ENCODE data around the gene CDH24. TPM values are rescaled to one million over a fixed set of nuclear protein-coding genes. Genes with fewer than 3 reads are reported as not detected.

CDH24 gene
- total and polyA plus RNA-seq, 9 of the 15 experiments (the other 6 are each of a cell fraction or from before 2014, with no cell fraction given): 0.04 to 16.2 (median 4.9) TPM

DNA sequence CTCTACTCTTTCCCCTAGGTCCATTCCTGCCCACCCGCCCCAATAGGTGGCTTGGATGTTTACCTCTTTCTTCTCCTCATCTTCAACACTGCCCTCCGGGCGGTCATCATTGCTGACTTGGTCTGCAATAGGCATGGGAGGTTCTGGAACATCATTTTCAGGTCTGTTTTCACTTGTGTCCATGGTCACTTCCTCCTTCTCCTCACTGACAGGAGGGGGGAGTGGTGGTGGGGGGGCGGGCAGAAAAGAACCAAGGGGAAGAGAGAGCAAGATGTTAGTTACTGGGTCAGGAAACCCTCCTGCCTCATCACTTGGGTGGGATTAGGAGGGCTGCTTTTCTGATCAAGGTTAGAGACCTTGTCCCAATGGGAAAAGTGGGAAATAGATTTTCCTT is 12.1 kb upstream of the CDH24 start:
- peaks cover 5% of the 10 kb centered on the region for H3K9me1 ChIP-seq (ENCODE audit: control insufficient read depth, insufficient read depth, low read length)
- in situ Hi-C loops (cut with MboI) (loop anchor here (5.0 kb wide), 1 partner anchor 38 kb away; no protein-coding TSS in a partner anchor), intact Hi-C loops (cut with micrococcal nuclease) (loop anchor here (1.0 kb wide), 2 partner anchors 40 to 118 kb away; no protein-coding TSS in a partner anchor)
- peaks cover 76% of the 10 kb centered on the region for H3K36me3 ChIP-seq (ENCODE audit: control insufficient read depth, insufficient read depth, low read length)
- H3K27ac ChIP-seq (ENCODE audit: extremely low read depth, low read depth, low read length): peak overlapping the region; percentile 17; the same call in 1 of the 3 replicates
- peak; percentile 48; the same call in 1 of the 2 replicates for TF ChIP-seq SPI1 (IDR thresholded peaks at IDR 0.05; ENCODE audit: borderline replicate concordance, low read depth, low read length)
- TF ChIP-seq, protein P1, sequence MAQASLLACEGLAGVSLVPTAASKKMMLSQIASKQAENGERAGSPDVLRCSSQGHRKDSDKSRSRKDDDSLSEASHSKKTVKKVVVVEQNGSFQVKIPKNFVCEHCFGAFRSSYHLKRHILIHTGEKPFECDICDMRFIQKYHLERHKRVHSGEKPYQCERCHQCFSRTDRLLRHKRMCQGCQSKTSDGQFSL (CRISPR knock-in tag; IDR thresholded peaks at IDR 0.05): no peak; the same call in 1 of the 2 replicates
- TF ChIP-seq, protein P1 (tag; IDR thresholded peaks at IDR 0.05): peak in 1 of 2 experiments; percentile 51; a peak in 1 of 4 replicates
- TF ChIP-seq, protein P2, sequence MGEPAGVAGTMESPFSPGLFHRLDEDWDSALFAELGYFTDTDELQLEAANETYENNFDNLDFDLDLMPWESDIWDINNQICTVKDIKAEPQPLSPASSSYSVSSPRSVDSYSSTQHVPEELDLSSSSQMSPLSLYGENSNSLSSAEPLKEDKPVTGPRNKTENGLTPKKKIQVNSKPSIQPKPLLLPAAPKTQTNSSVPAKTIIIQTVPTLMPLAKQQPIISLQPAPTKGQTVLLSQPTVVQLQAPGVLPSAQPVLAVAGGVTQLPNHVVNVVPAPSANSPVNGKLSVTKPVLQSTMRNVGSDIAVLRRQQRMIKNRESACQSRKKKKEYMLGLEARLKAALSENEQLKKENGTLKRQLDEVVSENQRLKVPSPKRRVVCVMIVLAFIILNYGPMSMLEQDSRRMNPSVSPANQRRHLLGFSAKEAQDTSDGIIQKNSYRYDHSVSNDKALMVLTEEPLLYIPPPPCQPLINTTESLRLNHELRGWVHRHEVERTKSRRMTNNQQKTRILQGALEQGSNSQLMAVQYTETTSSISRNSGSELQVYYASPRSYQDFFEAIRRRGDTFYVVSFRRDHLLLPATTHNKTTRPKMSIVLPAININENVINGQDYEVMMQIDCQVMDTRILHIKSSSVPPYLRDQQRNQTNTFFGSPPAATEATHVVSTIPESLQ (CRISPR knock-in tag; IDR thresholded peaks at IDR 0.05): no peak
- H3K9me3 ChIP-seq (replicated peaks; ENCODE audit: control insufficient read depth, insufficient read depth, low read depth, low read length): no peaks in the 10 kb centered on the region
- no peak for FAIRE-seq
- ChIA-PET CTCF (ENCODE audit: low intra/inter-chr PET ratio) (interaction anchor here (0.8 to 7.2 kb wide), 10 partner anchors 10 to 232 kb away, joined by 3 to 109 read pairs (median 6); partner anchors contain the start of gene CIROP), POLR2A (interaction anchor here (0.6 to 4.6 kb wide), 16 partner anchors 9 to 511 kb away, joined by 3 to 25 read pairs (median 5); partner anchors contain the start of genes ACIN1, C14orf119, CDH24 and CIROP)
- H3K4me2 ChIP-seq (ENCODE audit: insufficient read depth, low read length): 0 out of 2 replicates have a peak overlapping the region, but pooled peaks have one; percentile 34
- no peak for DNase-seq (ENCODE audit: extremely low read depth in 1 of 4, low spot score in 3 of 4)
- 87% methylated on average over 3 of the region's 4 CpGs for WGBS (ENCODE audit: insufficient coverage, low coverage, missing lambda C conversion rate)
- peaks cover 68% of the 10 kb centered on the region for H3K79me2 ChIP-seq (ENCODE audit: control insufficient read depth, insufficient read depth, low read length)
- no peaks in the 10 kb centered on the region for H3K27me3 ChIP-seq (ENCODE audit: control insufficient read depth in 2 of 2, insufficient read depth in 2 of 2, low read length in 2 of 2)
- BruUV-seq (replicated peaks): no TSS peak
- no peak overlapping the region for H3K4me3 ChIP-seq
- no peak overlapping the region; a peak in 2 of 4 replicates for H3K9ac ChIP-seq (ENCODE audit: insufficient read depth in 1 of 2, low read depth in 2 of 2, low read length in 2 of 2)
- ATAC-seq: no peak
- no peak overlapping the region for H2AFZ ChIP-seq (ENCODE audit: low read depth, low read length)
- peaks cover 14% of the 10 kb centered on the region; the same call in 1 of the 2 replicates for H4K20me1 ChIP-seq (replicated peaks; ENCODE audit: control insufficient read depth, insufficient read depth, low read length)
- peaks cover 20 to 26% of the 10 kb centered on the region in 2 experiments for H3K4me1 ChIP-seq (replicated peaks in 1 of 2; ENCODE audit: control insufficient read depth in 2 of 2, insufficient read depth in 2 of 2, low read length in 2 of 2)
